Transverse colon (tissue), 4 donors: ENCODE data around the gene LINGO3. TPM values are rescaled to one million over a fixed set of nuclear protein-coding genes. Genes with fewer than 3 reads are reported as not detected.

Experiments
- DNase-seq: peaks from one replicate; pipeline ENCODE4 v3.0.0-alpha.2; 2019
- H3K27ac ChIP-seq, 4 donors: fragments of 200-600 bp; sonication (generic); 2 replicates each; pipeline ENCODE4 v1.5.1; 2016 to 2018; ENCODE audit warnings: inconsistent platforms in 4 of 4
- H3K27me3 ChIP-seq: fragments of 200-600 bp; sonication (generic); 2 replicates; pipeline ENCODE4 v1.5.1; 2017; ENCODE audit warnings: inconsistent platforms
- H3K36me3 ChIP-seq, 4 donors: fragments of 200-600 bp; sonication (generic); 2 replicates each; pipeline ENCODE4 v1.5.1; 2017 to 2019; ENCODE audit warnings: inconsistent platforms in 4 of 4
- H3K4me1 ChIP-seq, 4 donors: fragments of 200-600 bp; sonication (generic); 2 replicates each; pipeline ENCODE4 v1.5.1; 2017 to 2020; ENCODE audit warnings: inconsistent platforms in 4 of 4
- H3K4me3 ChIP-seq, 4 donors: fragments of 200-600 bp; sonication (generic); 1 replicate in 1 of 4; 2 replicates in 3 of 4; pipeline versions ENCODE4 v1.5.1 to v1.6.1; 2017 to 2019; ENCODE audit warnings: inconsistent platforms in 4 of 4
- H3K9me3 ChIP-seq, 2 donors: fragments of 200-600 bp; sonication (generic); 2 replicates each; pipeline ENCODE4 v1.5.1; 2017 to 2019; ENCODE audit warnings: inconsistent platforms in 2 of 2
- EP300 ChIP-seq: sonication (generic); formaldehyde crosslinking; IDR thresholded peaks from one replicate; pipeline ENCODE4 v1.6.1; 2017; ENCODE audit warnings: antibody characterized with exemption, low read depth
- POLR2A ChIP-seq: fragments of 450-650 bp; IDR thresholded peaks from one replicate; pipeline ENCODE4 v1.6.1; 2016; ENCODE audit warnings: antibody characterized with exemption, mild to moderate bottlenecking, moderate library complexity
- POLR2AphosphoS5 ChIP-seq, 3 donors: sonication (generic); formaldehyde crosslinking; IDR thresholded peaks; one replicate each; pipeline ENCODE4 v1.6.1; 2016; ENCODE audit warnings: antibody characterized with exemption in 3 of 3
- WGBS, 2 donors: methylation state at CpG; one replicate each; pipeline ENCODE4 v1.1.5; 2018; ENCODE audit warnings: low coverage in 1 of 2; 5-methylcytosine and 5-hydroxymethylcytosine counted together
- in situ Hi-C, 4 donors: fragments of 200-750 bp; cut with MboI; loops; one replicate each; pipeline versions ENCODE4 v1.15.0 to v1.15.1; 2017; ENCODE audit warnings: low sequenced_read_pairs in 3 of 4, low pct_ligation_motif_present in 1 of 4, low pct_unique_long_range_greater_than_20kb in 1 of 4
- intact Hi-C: fragments of 100-400 bp; cut with DNase I; formaldehyde crosslinking; loops from one replicate; pipeline ENCODE4 v1.15.1; 2023; ENCODE audit warnings: low total_unique reads
- total RNA-seq, 4 donors: library from RNA; depleted of rRNA; stranded (reverse); fragments of >200 nt; gene quantifications; one replicate each; pipeline ENCODE4 v1.1.0, GENCODE V29; 2016
- TF ChIP-seq, protein P1 (sequence below), 5 experiments: fragments of 200-600 bp in 3 of 5; fragments of 450-650 bp in 2 of 5; sonication (generic) in 3 of 5; IDR thresholded peaks; 1 replicate in 2 of 5; 2 replicates in 3 of 5; pipeline ENCODE4 v1.5.1; 2016 to 2017; ENCODE audit warnings: antibody characterized with exemption in 5 of 5, inconsistent platforms in 3 of 5, mild to moderate bottlenecking in 2 of 5, moderate library complexity in 1 of 5

LINGO3 gene
- total RNA-seq, 4 donors from 2014 or later: 0.27 to 1.5 (median 0.64) TPM; not detected in 1

- peaks cover 0 to 3% (median 0%) of the 10 kb centered on the region in 4 donors for H3K36me3 ChIP-seq
- TF ChIP-seq, protein P1, sequence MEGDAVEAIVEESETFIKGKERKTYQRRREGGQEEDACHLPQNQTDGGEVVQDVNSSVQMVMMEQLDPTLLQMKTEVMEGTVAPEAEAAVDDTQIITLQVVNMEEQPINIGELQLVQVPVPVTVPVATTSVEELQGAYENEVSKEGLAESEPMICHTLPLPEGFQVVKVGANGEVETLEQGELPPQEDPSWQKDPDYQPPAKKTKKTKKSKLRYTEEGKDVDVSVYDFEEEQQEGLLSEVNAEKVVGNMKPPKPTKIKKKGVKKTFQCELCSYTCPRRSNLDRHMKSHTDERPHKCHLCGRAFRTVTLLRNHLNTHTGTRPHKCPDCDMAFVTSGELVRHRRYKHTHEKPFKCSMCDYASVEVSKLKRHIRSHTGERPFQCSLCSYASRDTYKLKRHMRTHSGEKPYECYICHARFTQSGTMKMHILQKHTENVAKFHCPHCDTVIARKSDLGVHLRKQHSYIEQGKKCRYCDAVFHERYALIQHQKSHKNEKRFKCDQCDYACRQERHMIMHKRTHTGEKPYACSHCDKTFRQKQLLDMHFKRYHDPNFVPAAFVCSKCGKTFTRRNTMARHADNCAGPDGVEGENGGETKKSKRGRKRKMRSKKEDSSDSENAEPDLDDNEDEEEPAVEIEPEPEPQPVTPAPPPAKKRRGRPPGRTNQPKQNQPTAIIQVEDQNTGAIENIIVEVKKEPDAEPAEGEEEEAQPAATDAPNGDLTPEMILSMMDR (IDR thresholded peaks at IDR 0.05): no peak
- TF ChIP-seq EP300 (no peak), POLR2AphosphoS5 (IDR thresholded peaks at IDR 0.05) (peak; percentile 96 to 97 (median 97)), POLR2A (peak; percentile 92)
- in situ Hi-C loops: no loop called here
- H3K9me3 ChIP-seq: no peaks in the 10 kb centered on the region
- DNase-seq: peak; percentile 93
- peak within 1 kb of the TSS; percentile 76 to 94 (median 82) for H3K4me3 ChIP-seq
- 0% methylated on average over 63 of the region's 89 CpGs; no CpG with 5 or more reads in 1 of the 2 donors for WGBS, 2 donors
- peak within 1 kb of the TSS; percentile 88 to 94 (median 90) for H3K27ac ChIP-seq
- no peaks in the 10 kb centered on the region for H3K27me3 ChIP-seq
- intact Hi-C loops: loop anchor here (10.0 kb wide), 1 partner anchor 174 kb away; the partner anchor contains the start of gene AP3D1
- peaks cover 41 to 58% (median 56%) of the 10 kb centered on the region in 4 donors for H3K4me1 ChIP-seq
These were observed 20.6 kb upstream of the LINGO3 start, which contains the start of the genes LSM7 and SPPL2B for GRCh38 chr19:2328401-2329148. Gene LSM7 (minus strand): TSS chr19:2328586. CDS start chr19:2328566, 20 bp downstream. Gene SPPL2B (plus strand): TSS chr19:2328684. CDS start chr19:2328710, 26 bp downstream.

DNA sequence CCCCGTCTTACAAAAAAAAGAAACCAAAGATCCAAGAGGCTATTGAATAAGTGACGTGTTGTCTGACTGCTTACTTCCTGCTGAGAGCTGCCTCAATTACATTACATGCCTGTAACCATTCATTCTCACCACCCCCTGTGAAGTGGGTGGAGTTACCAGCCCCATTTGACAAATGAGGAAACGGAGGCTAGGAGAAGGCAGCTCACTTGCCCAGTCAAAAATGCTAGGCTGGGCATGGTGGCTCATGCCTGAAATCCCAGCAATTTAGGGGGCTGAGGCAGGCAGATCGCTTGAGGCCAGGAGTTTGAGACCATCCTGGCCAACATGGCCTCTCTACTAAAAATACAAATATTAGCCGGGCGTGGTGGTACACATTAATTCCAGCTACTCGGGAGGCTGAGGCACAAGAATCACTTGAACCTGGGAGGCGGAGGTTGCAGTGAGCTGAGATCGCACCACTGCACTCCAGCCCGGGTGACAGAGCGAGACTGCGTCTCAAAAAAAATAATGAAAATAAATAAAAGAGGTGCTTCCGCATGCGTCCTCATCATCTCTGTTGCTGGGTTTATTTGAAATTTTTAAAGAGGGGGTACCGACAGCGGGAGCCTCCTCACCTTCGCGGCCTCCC, 19.9 kb upstream of the LINGO3 start:
- intact Hi-C loops: loop anchor here (10.0 kb wide), 1 partner anchor 173 kb away; the partner anchor contains the start of gene AP3D1
- 0 to 1% methylated on average over 4 to 18 of the region's 18 CpGs for WGBS, 2 donors
- Histone ChIP-seq H3K27me3 (no peaks in the 10 kb centered on the region), H3K4me1 (peaks cover 36 to 53% (median 51%) of the 10 kb centered on the region in 4 donors), H3K9me3 (no peaks in the 10 kb centered on the region), H3K4me3 (peak overlapping the region; percentile 76 to 94 (median 82)), H3K36me3 (peaks cover 0 to 3% (median 0%) of the 10 kb centered on the region in 4 donors), H3K27ac (peak overlapping the region; percentile 88 to 94 (median 90))
- in situ Hi-C loops: no loop called here
- TF ChIP-seq, protein P1 (IDR thresholded peaks at IDR 0.05): no peak
- TF ChIP-seq EP300: no peak
- TF ChIP-seq POLR2AphosphoS5 (IDR thresholded peaks at IDR 0.05): peak; percentile 7 to 81 (median 45)
- TF ChIP-seq POLR2A: no peak
- peak; percentile 58 for DNase-seq

- in situ Hi-C loops: no loop called here
These were observed 18.9 kb upstream of the LINGO3 start for GRCh38 chr19:2326699-2327360.

More at GRCh38 chr19:2326699-2327360, 18.9 kb upstream of the LINGO3 start:
- H3K9me3 ChIP-seq: no peaks in the 10 kb centered on the region
- WGBS, 2 donors: 86 to 100% methylated on average over 3 to 16 of the region's 16 CpGs
- peaks cover 0 to 3% (median 0%) of the 10 kb centered on the region in 4 donors for H3K36me3 ChIP-seq
- DNase-seq: no peak
- H3K27me3 ChIP-seq: no peaks in the 10 kb centered on the region
- peaks cover 27 to 43% (median 41%) of the 10 kb centered on the region in 4 donors for H3K4me1 ChIP-seq
- intact Hi-C loops: loop anchor here (10.0 kb wide), 1 partner anchor 172 kb away; the partner anchor contains the start of gene AP3D1
- no peak overlapping the region for H3K4me3 ChIP-seq
- peak overlapping the region; percentile 88 to 94 (median 90) for H3K27ac ChIP-seq
- TF ChIP-seq POLR2A (no peak), EP300 (no peak), POLR2AphosphoS5 (IDR thresholded peaks at IDR 0.05) (no peak)
- TF ChIP-seq, protein P1 (IDR thresholded peaks at IDR 0.05): no peak
